ENCODE data around the gene SPRR3.

DNA sequence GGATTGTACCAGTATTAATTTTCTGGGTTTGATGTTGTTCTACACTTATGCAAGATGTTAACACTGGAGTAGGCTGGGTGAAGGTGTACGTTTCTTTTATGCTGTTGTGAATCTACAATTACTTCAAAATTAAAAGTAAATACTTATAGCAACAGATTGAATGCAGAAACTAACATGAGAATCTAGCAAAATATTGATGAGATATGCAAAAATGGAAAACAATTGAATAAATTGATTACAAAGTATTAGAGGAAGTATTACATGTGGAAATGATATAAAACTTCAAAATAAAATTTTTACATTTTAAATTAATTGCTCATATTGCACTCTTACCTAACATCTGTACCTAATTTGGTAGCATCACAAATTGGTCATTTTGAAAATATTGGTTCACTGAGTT, 5.7 kb upstream of the SPRR3 start:
- TF ChIP-seq CTCF (conservative IDR thresholded peaks at IDR 0.05 in 1 of 2, IDR thresholded peaks at IDR 0.05 in 1 of 2; ENCODE audit: extremely low read depth in 1 of 2, insufficient read depth in 1 of 2, low read depth in 1 of 2, low read length in 2 of 2) (no peak), EZH2 (IDR thresholded peaks at IDR 0.05; ENCODE audit: borderline replicate concordance, low read length) (no peak)

Measured in mammary epithelial cell (primary cell).